Chondrocyte (in vitro differentiated cells): Measurements from ENCODE around the gene SLC2A5. TPM values are rescaled to one million over a fixed set of nuclear protein-coding genes. Genes with fewer than 3 reads are reported as not detected.

Source experiments
- DNase-seq: peaks from one replicate; pipeline ENCODE4 v3.0.0; 2021; ENCODE audit warnings: mixed read lengths, low spot score
- H3K27ac Mint-ChIP-seq: one replicate; pipeline ENCODE4 v1.8.0; 2021; ENCODE audit warnings: mild to moderate bottlenecking, moderate library complexity, mixed read lengths; ENCODE audit not compliant: unreplicated experiment
- H3K27me3 Mint-ChIP-seq: 2 replicates; pipeline ENCODE4 v1.8.0; 2021; ENCODE audit warnings: low read depth, mixed read lengths
- H3K36me3 Mint-ChIP-seq: 2 replicates; pipeline ENCODE4 v1.8.0; 2021; ENCODE audit warnings: low read depth, mixed read lengths
- H3K4me1 Mint-ChIP-seq: 2 replicates; pipeline ENCODE4 v1.8.0; 2021; ENCODE audit warnings: low read depth, mild to moderate bottlenecking, mixed read lengths
- H3K4me3 Mint-ChIP-seq: one replicate; pipeline ENCODE4 v1.8.0; 2021; ENCODE audit warnings: mild to moderate bottlenecking, moderate library complexity, mixed read lengths; ENCODE audit not compliant: unreplicated experiment
- H3K9me3 Mint-ChIP-seq: 2 replicates; pipeline ENCODE4 v1.8.0; 2021; ENCODE audit warnings: low read depth, mixed read lengths
- CTCF ChIP-seq: fragments of 200-600 bp; sonication (generic); IDR thresholded peaks from 2 replicates; pipeline ENCODE4 v1.5.0; 2021; ENCODE audit warnings: antibody characterized with exemption, mild to moderate bottlenecking, moderate library complexity
- total RNA-seq: library from RNA; stranded (reverse); gene quantifications from 3 replicates; pipeline ENCODE4 v1.2.1, GENCODE V29; 2021

SLC2A5 gene
- total RNA-seq, 1 donor from 2014 or later, result 0.27 TPM

DNA sequence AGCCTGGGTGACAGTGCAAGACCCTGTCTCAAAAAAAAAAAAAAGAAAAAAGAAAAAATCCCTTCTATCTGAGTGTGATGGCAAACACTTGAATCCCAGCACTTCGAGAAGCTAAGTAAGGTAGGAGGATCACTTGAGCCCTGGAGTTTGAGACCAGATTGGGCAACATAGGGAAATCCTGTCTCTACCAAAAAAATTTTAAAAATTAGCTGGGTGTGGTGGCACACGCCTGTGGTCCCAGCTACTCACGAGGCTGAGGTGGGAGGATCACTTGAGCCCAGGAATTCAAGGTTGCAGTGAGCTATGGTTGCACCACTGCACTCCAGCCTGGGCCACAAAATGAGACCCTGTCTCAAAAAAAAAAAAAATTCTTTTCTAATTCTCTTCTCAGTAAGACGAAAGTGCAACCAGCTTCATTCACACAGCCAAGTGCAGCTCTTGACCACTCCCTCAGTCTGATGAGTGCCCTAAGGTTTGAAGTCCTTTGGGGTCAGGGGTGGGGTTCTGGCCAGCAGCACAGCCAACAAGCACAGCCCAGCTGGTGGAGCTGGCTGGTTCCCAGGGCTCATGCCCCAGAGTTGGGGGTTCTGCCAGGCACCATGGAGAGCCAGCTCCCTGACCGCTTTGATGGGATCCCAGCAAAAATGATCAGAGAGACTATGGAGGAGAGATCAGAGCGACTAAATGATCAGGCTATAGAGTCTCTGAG is 8.0 kb downstream of the SLC2A5 start:
- no peak for TF ChIP-seq CTCF
- H3K36me3 Mint-ChIP-seq, result no peaks in the 10 kb centered on the region
- H3K9me3 Mint-ChIP-seq, result no peaks in the 10 kb centered on the region
- DNase-seq, result no peak
- H3K27me3 Mint-ChIP-seq, result no peaks in the 10 kb centered on the region
- H3K4me1 Mint-ChIP-seq, result peaks cover 30% of the 10 kb centered on the region
- no peak overlapping the region for H3K4me3 Mint-ChIP-seq
- peak overlapping the region; percentile 0 for H3K27ac Mint-ChIP-seq

- H3K27ac Mint-ChIP-seq, result no peak overlapping the region
- H3K27me3 Mint-ChIP-seq, result no peaks in the 10 kb centered on the region
- no peak for DNase-seq
- H3K9me3 Mint-ChIP-seq, result no peaks in the 10 kb centered on the region
- H3K4me1 Mint-ChIP-seq, result peaks cover 27% of the 10 kb centered on the region
- no peak overlapping the region for H3K4me3 Mint-ChIP-seq
- TF ChIP-seq CTCF, result no peak
- H3K36me3 Mint-ChIP-seq, result no peaks in the 10 kb centered on the region
Measured at GRCh38 chr1:9059891-9060744, 9.3 kb downstream of the SLC2A5 start.

- no peak overlapping the region for H3K4me3 Mint-ChIP-seq
- H3K4me1 Mint-ChIP-seq, result peaks cover 17% of the 10 kb centered on the region
- H3K27me3 Mint-ChIP-seq, result peaks cover 3% of the 10 kb centered on the region
- no peaks in the 10 kb centered on the region for H3K36me3 Mint-ChIP-seq
- H3K27ac Mint-ChIP-seq, result no peak overlapping the region
- TF ChIP-seq CTCF, result peak; percentile 55
- H3K9me3 Mint-ChIP-seq, result no peaks in the 10 kb centered on the region
- DNase-seq, result no peak
Measured at GRCh38 chr1:9058465-9058864, 11.0 kb downstream of the SLC2A5 start.

DNA sequence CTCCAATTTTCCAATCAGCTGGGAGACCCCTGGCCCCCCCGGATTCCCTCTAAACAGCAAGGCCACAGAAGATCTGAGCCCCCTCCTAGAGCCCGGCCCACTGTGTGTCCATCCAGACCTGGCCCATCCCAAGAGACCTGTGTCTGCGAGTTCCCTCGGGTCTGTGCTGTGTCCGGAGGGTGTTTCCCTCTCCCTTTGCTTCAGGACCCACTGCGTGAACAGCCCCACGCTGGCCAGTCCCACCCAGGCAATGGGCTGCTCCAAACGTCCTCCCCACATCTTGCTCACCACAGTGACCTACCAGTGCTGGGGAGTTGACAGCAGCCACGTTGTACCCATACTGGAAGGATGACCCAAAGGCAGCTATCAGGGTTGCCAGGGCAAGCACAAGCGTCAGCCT is 11.6 kb downstream of the SLC2A5 start:
- no peak for DNase-seq
- H3K27me3 Mint-ChIP-seq, result peaks cover 3% of the 10 kb centered on the region
- no peaks in the 10 kb centered on the region for H3K9me3 Mint-ChIP-seq
- no peak for TF ChIP-seq CTCF
- H3K4me1 Mint-ChIP-seq, result peaks cover 17% of the 10 kb centered on the region
- H3K36me3 Mint-ChIP-seq, result no peaks in the 10 kb centered on the region
- H3K27ac Mint-ChIP-seq, result no peak overlapping the region
- no peak overlapping the region for H3K4me3 Mint-ChIP-seq

GRCh38 chr1:9052272-9053049 is 17.0 kb downstream of the SLC2A5 start:
- Mint-ChIP-seq H3K4me3 (no peak overlapping the region), H3K27me3 (peaks cover 19% of the 10 kb centered on the region), H3K36me3 (no peaks in the 10 kb centered on the region), H3K27ac (no peak overlapping the region), H3K4me1 (no peaks in the 10 kb centered on the region), H3K9me3 (no peaks in the 10 kb centered on the region)
- TF ChIP-seq CTCF, result no peak
- no peak for DNase-seq
